ENCODE data around the gene RBP2. TPM values are rescaled to one million over a fixed set of nuclear protein-coding genes. Genes with fewer than 3 reads are reported as not detected.

The RBP2 gene
- total RNA-seq, 1 donor from 2014 or later: not detected

DNA sequence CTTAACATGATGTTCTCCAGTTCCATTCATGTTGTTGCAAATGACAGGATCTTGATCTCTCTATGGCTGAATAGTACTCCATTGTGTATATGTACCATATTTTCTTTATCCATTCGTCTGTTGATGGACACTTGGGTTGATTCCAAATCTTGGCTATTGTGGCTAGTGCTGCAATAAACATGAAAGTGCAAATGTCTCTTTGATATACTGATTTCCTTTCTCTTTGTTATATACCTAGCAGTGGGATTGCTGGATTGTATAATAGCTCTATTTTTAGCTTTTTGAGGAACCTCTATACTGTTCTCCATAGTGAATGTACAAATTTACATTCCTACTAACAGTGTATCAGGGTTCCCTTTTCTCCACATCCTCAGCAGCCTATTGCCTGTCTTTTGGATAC, 5.9 kb upstream of the RBP2 start:
- Histone ChIP-seq H2AFZ (replicated peaks) (no peak overlapping the region), H3K4me2 (no peak overlapping the region), H3F3A (ENCODE audit: low read depth) (no peaks in the 10 kb centered on the region), H3K27ac (no peak overlapping the region), H3K9ac (no peak overlapping the region), H3K36me3 (no peaks in the 10 kb centered on the region), H3K4me1 (no peaks in the 10 kb centered on the region), H3K27me3 (no peaks in the 10 kb centered on the region), H3K79me2 (ENCODE audit: low read depth) (no peaks in the 10 kb centered on the region), H4K20me1 (ENCODE audit: low read depth) (no peaks in the 10 kb centered on the region), H3K4me3 (no peak overlapping the region), H3K9me3 (ENCODE audit: low read depth) (no peaks in the 10 kb centered on the region)
- no peaks in the 10 kb centered on the region for H3K27me3 Mint-ChIP-seq (ENCODE audit: insufficient read depth, low read depth)
- peaks cover 2% of the 10 kb centered on the region for H3K4me1 Mint-ChIP-seq
- no peaks in the 10 kb centered on the region for H3K9me3 Mint-ChIP-seq
- TF ChIP-seq, protein P1, sequence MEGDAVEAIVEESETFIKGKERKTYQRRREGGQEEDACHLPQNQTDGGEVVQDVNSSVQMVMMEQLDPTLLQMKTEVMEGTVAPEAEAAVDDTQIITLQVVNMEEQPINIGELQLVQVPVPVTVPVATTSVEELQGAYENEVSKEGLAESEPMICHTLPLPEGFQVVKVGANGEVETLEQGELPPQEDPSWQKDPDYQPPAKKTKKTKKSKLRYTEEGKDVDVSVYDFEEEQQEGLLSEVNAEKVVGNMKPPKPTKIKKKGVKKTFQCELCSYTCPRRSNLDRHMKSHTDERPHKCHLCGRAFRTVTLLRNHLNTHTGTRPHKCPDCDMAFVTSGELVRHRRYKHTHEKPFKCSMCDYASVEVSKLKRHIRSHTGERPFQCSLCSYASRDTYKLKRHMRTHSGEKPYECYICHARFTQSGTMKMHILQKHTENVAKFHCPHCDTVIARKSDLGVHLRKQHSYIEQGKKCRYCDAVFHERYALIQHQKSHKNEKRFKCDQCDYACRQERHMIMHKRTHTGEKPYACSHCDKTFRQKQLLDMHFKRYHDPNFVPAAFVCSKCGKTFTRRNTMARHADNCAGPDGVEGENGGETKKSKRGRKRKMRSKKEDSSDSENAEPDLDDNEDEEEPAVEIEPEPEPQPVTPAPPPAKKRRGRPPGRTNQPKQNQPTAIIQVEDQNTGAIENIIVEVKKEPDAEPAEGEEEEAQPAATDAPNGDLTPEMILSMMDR (IDR thresholded peaks at IDR 0.05): no peak
- TF ChIP-seq EZH2phosphoT487 (IDR thresholded peaks at IDR 0.05): no peak
- no peak for TF ChIP-seq EZH2 (IDR thresholded peaks at IDR 0.05)
- H3K36me3 Mint-ChIP-seq: peaks cover 4% of the 10 kb centered on the region
- H3K4me3 Mint-ChIP-seq: no peak overlapping the region
- no peak overlapping the region for H3K27ac Mint-ChIP-seq
- no peak for DNase-seq (ENCODE audit: low spot score)

DNA sequence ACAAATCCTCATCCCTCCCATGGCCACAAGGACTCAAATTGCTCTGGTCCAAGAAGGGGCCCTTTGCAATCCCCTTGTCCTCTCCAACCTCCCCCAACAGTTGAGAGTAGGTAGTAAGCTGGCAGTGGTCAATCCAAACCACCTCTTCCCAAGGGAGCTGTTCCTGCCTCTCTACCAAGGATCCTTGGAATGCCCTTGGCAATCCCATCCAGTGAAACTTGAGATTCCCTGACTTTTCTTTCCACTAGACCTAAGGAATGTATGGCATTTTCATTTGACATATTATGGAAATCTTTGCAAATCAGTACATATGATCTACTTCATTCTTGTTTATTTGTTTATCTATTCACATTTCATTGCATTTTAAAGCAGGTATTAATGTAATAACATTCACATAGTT, 4.8 kb upstream of the RBP2 start:
- no peaks in the 10 kb centered on the region for H3K27me3 Mint-ChIP-seq (ENCODE audit: insufficient read depth, low read depth)
- no peak overlapping the region for H3K4me3 Mint-ChIP-seq
- no peak overlapping the region for H3K27ac ChIP-seq
- H3K4me3 ChIP-seq: no peak overlapping the region
- no peaks in the 10 kb centered on the region for H3K36me3 ChIP-seq
- DNase-seq (ENCODE audit: low spot score): no peak
- H3K9me3 ChIP-seq (ENCODE audit: low read depth): no peaks in the 10 kb centered on the region
- no peaks in the 10 kb centered on the region for H3F3A ChIP-seq (ENCODE audit: low read depth)
- no peaks in the 10 kb centered on the region for H3K4me1 ChIP-seq
- peaks cover 2% of the 10 kb centered on the region for H3K4me1 Mint-ChIP-seq
- no peak overlapping the region for H3K9ac ChIP-seq
- no peak overlapping the region for H2AFZ ChIP-seq (replicated peaks)
- no peak overlapping the region for H3K27ac Mint-ChIP-seq
- no peak for TF ChIP-seq EZH2phosphoT487 (IDR thresholded peaks at IDR 0.05)
- no peak for TF ChIP-seq EZH2 (IDR thresholded peaks at IDR 0.05)
- TF ChIP-seq, protein P1 (IDR thresholded peaks at IDR 0.05): no peak
- H3K36me3 Mint-ChIP-seq: peaks cover 4% of the 10 kb centered on the region
- no peak overlapping the region for H3K4me2 ChIP-seq
- H3K27me3 ChIP-seq: no peaks in the 10 kb centered on the region
- H3K9me3 Mint-ChIP-seq: no peaks in the 10 kb centered on the region
- no peaks in the 10 kb centered on the region for H4K20me1 ChIP-seq (ENCODE audit: low read depth)
- no peaks in the 10 kb centered on the region for H3K79me2 ChIP-seq (ENCODE audit: low read depth)

DNA sequence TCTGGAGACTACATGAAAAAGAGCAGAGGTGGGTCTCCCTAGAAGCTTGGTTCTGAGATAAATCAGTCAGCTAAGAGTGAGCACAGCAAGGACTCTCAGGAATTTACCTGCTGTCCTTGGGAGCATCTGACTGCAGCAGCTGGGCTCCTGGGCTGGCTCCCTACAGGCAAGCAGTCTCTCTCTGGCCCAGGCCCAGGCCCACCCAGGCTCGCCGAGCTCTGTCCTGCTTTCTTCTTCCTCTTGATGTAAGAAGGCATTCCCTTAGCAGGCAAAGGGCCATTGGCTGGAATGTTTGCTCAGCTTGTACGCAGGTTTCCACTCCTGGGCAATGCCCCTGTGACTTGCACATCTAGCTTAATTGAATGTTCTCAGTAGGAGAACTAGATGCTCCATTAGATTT, 4.3 kb upstream of the RBP2 start:
- Histone ChIP-seq H3K79me2 (ENCODE audit: low read depth) (no peaks in the 10 kb centered on the region), H3K4me2 (no peak overlapping the region), H3K9ac (no peak overlapping the region), H3K9me3 (ENCODE audit: low read depth) (no peaks in the 10 kb centered on the region), H3K36me3 (no peaks in the 10 kb centered on the region), H3K4me3 (no peak overlapping the region), H3F3A (ENCODE audit: low read depth) (no peaks in the 10 kb centered on the region), H3K27ac (no peak overlapping the region), H3K4me1 (no peaks in the 10 kb centered on the region), H4K20me1 (ENCODE audit: low read depth) (no peaks in the 10 kb centered on the region), H2AFZ (replicated peaks) (no peak overlapping the region), H3K27me3 (no peaks in the 10 kb centered on the region)
- Mint-ChIP-seq H3K9me3 (no peaks in the 10 kb centered on the region), H3K4me1 (peaks cover 2% of the 10 kb centered on the region), H3K27me3 (ENCODE audit: insufficient read depth, low read depth) (no peaks in the 10 kb centered on the region), H3K27ac (no peak overlapping the region), H3K36me3 (peaks cover 4% of the 10 kb centered on the region), H3K4me3 (no peak overlapping the region)
- no peak for TF ChIP-seq EZH2 (IDR thresholded peaks at IDR 0.05)
- TF ChIP-seq, protein P1 (IDR thresholded peaks at IDR 0.05): no peak
- TF ChIP-seq EZH2phosphoT487 (IDR thresholded peaks at IDR 0.05): no peak
- no peak for DNase-seq (ENCODE audit: low spot score)
